Hematopoietic multipotent progenitor cell (in vitro differentiated cells): ENCODE measurements around the gene BAG5. TPM values are rescaled to one million over a fixed set of nuclear protein-coding genes. Genes with fewer than 3 reads are reported as not detected.
"Not testable (repeated sequence)": the region's sequence is repeated elsewhere in the genome, so short reads cannot be mapped to it uniquely, and the experiment has no call there.

ENCODE experiments used
- DNase-seq, 3 donors: peaks; one replicate each; pipeline ENCODE4 v3.0.0-alpha.2; 2011 to 2015; ENCODE audit warnings: low read depth in 2 of 3, low spot score in 2 of 3
- small RNA-seq: library from RNA; depleted of rRNA; stranded (forward); fragments of <200 nt; gene quantifications from one replicate; pipeline ENCODE3, GENCODE V24; 2012
- total RNA-seq: library from RNA; depleted of rRNA; stranded (reverse); fragments of >200 nt; gene quantifications from one replicate; pipeline ENCODE4 v1.2.3, GENCODE V29; 2012

Gene BAG5
- total RNA-seq, 1 donor: 12.4 TPM

- DNase-seq: peak in 1 of 3 donors; percentile 31
Observed at GRCh38 chr14:103512701-103513611, 49.5 kb downstream of the BAG5 start.

- not testable (repeated sequence) for DNase-seq
Observed at GRCh38 chr14:103512180-103512579, 50.3 kb downstream of the BAG5 start.

- DNase-seq: no peak
Observed at GRCh38 chr14:103510724-103511693, 51.4 kb downstream of the BAG5 start.

- no peak for DNase-seq
Observed at GRCh38 chr14:103509864-103510723, 52.4 kb downstream of the BAG5 start.

GRCh38 chr14:103508521-103509329 lies 53.7 kb downstream of the BAG5 start:
- no peak for DNase-seq

- DNase-seq: no peak
Observed at GRCh38 chr14:103507751-103508150, 54.7 kb downstream of the BAG5 start.

Small RNAs within 50 kb of the gene (small RNA-seq; reads per million reads assigned to genes)
- gene RNU4-68P (not detected), gene RNU7-160P (not detected)

Other genes starting within 250 kb of the BAG5 start
- gene EIF5, start 228.4 kb downstream of the BAG5 start, total RNA-seq: 166 TPM
- 51.4 TPM for gene MARK3, start 177.2 kb downstream of the BAG5 start, total RNA-seq
- 44.4 TPM for gene CKB, start 39.8 kb downstream of the BAG5 start, total RNA-seq
- 15.3 TPM for gene TRMT61A, start 33.5 kb downstream of the BAG5 start, total RNA-seq
- gene COA8, start 303 bp upstream of the BAG5 start, total RNA-seq: 5.1 TPM
- gene KLC1, start 66.6 kb upstream of the BAG5 start, total RNA-seq: 208 TPM
- 16.7 TPM for gene XRCC3, start 152.8 kb upstream of the BAG5 start, total RNA-seq
- gene ZFYVE21, start 153.2 kb upstream of the BAG5 start, total RNA-seq: 25.0 TPM